ENCODE measurements around the gene GAB1.

Gene GAB1

DNA sequence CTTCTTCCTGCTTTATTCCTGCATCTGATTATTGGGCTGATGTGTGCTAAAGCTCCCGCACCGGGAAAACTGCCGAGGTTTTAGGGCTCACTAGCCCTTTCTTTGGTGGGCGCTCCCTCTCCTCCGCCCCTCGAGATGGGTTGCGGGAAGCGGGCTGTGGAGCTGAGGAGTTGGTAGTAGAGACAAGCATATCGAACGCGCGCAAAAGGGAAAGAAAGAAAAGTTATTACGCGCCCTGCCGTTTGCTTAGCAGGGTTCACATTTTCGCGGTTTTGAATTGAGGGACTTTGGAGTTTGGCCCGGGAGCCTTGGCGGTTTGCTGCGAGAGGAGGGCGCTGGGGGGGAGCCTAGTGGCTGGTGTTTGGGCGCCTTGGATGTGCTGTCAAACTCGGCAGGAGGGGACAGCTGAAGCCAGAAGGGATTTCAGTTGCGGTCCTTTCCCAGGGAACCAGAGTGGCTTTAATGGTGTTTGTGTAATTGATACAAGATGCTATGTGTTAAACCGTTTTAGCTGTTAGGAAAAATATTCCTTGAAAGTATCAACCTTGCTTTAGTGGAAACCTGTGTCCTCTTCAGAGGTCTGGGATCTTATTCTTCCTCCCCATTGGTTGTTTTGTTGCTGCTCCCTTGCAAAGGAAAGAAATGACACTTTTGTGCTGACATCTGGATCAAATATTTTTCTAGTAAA lies 1.1 kb downstream of the GAB1 start:
- H3K4me3 ChIP-seq (ENCODE audit: low read depth, low read length), result peak overlapping the region; percentile 91
- peak; percentile 73 for DNase-seq (ENCODE audit: low read depth)
- TF ChIP-seq, protein P1, sequence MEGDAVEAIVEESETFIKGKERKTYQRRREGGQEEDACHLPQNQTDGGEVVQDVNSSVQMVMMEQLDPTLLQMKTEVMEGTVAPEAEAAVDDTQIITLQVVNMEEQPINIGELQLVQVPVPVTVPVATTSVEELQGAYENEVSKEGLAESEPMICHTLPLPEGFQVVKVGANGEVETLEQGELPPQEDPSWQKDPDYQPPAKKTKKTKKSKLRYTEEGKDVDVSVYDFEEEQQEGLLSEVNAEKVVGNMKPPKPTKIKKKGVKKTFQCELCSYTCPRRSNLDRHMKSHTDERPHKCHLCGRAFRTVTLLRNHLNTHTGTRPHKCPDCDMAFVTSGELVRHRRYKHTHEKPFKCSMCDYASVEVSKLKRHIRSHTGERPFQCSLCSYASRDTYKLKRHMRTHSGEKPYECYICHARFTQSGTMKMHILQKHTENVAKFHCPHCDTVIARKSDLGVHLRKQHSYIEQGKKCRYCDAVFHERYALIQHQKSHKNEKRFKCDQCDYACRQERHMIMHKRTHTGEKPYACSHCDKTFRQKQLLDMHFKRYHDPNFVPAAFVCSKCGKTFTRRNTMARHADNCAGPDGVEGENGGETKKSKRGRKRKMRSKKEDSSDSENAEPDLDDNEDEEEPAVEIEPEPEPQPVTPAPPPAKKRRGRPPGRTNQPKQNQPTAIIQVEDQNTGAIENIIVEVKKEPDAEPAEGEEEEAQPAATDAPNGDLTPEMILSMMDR (conservative IDR thresholded peaks at IDR 0.05; ENCODE audit: low read depth, low read length), result peak; percentile 32

DNA sequence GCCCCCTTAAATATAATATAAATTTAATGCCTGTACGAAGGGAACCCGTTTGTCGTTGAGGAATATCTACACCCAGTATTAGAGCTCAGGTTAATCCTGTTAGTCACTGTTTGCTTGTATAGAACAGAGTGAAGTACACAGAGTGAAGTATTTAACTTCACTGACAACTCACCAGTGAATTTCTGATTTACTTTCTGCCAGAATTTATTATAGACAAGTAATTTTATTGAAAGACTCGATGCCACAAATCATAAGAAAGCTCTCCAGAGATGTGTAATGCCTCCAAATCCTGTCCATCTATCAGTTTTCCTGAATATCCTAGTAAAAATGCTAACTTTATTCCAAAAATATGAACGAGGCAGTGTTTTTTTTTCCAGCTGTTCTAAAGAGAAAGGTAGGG lies 1.6 kb downstream of the GAB1 start:
- TF ChIP-seq, protein P1 (conservative IDR thresholded peaks at IDR 0.05; ENCODE audit: low read depth, low read length), result no peak
- no peak for DNase-seq (ENCODE audit: low read depth)
- H3K4me3 ChIP-seq (ENCODE audit: low read depth, low read length), result peak overlapping the region; percentile 91

DNA sequence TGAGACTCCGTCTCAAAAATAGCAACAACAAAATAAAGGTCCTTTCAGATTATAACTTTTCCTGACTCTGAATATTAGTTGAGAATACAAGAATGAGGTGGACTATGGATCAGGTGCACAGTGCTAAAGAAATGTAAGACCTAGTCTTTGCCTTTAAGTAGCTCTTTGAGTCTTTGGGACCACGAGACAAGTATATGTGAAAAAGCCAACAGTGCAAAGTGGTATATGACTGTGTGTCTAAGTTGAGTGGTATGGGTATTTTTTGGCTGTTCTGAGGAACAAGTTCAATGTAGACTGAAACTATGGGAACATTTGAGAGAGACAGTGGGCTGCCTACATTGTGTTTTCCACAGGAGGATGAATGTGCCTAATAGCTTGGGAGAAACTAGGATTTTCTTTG lies 2.8 kb downstream of the GAB1 start:
- no peak for DNase-seq (ENCODE audit: low read depth)
- no peak overlapping the region for H3K4me3 ChIP-seq (ENCODE audit: low read depth, low read length)
- TF ChIP-seq, protein P1 (conservative IDR thresholded peaks at IDR 0.05; ENCODE audit: low read depth, low read length), result no peak

DNA sequence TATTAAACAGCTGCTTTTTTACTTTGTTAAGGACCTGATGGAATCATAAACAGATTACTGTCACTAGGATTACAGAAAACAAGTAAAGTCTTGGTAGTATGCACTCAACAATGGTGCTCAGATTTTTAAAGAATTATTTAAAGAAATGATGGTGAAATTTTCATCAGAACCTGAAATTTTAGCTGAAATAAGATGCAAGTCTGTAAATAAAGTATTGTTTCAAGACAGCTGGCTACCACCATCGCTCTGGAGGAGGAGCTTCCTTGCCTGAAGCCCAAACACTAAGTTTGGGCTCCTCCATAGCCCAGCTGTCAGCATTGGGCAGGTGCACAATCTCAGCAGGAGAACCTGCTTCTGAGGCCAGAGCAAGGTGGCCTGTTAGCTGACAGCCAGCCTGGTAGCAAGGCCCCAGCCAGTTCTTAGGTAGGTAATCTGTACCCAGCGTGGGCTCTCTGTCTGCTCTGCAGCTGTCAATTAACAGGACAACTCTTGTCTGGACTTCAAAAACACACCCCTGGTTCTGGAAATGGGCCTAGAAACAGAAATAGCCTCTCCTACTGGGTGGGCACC lies 4.6 kb downstream of the GAB1 start:
- H3K4me3 ChIP-seq (ENCODE audit: low read depth, low read length), result no peak overlapping the region
- no peak for DNase-seq (ENCODE audit: low read depth)

DNA sequence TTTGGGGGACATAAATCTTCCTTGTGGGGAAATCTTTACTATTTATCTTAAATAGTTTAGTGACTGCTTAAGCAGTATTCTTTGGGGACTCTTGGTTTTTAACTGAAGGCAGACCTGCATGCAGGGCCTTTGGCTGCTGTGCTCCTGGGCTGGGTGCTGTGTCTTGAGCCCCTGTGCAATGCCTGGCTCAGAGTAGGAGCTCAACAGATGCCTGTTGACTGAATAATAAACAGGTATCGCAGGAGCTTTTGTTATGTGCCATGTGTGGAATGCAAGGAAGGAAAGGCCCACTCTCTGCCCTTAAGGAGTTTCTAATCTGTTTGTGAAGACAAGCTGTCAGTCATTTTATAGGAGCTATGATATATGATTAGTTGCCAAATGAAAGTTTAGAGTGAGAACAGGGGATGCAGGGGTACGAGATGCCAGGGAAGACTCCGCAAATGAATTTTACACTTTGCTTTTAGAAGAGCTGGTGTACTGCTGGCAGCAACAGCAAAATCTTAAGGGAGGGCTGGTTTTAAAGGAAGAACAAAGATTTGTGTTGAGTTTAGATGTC lies 6.7 kb downstream of the GAB1 start:
- H3K4me3 ChIP-seq (ENCODE audit: low read depth, low read length), result no peak overlapping the region
- TF ChIP-seq, protein P1 (conservative IDR thresholded peaks at IDR 0.05; ENCODE audit: low read depth, low read length), result no peak
- DNase-seq (ENCODE audit: low read depth), result no peak

More for the DNA sequence above, 4.6 kb downstream of the GAB1 start:
- TF ChIP-seq, protein P1 (conservative IDR thresholded peaks at IDR 0.05; ENCODE audit: low read depth, low read length), result no peak

DNA sequence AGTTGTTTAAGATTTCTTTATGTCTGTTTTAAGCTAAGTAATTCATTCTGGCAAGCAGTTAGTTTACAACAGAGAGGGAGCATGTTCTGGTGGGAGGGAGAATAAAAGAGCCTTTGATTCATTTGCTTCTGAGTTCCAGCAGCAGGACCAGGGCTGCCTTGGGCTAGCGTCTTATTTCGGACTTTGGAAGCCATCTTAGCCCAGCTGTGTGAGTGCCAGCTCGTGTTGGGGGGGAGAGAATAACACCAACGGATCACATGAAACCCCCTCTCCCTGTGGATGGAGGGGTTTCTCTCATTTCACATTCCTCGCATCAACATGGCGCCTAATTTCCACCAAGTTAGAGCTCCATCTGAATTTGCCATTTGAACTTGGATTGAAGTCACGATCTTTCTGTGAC lies 7.4 kb downstream of the GAB1 start:
- no peak for DNase-seq (ENCODE audit: low read depth)
- TF ChIP-seq, protein P1 (conservative IDR thresholded peaks at IDR 0.05; ENCODE audit: low read depth, low read length), result no peak
- no peak overlapping the region for H3K4me3 ChIP-seq (ENCODE audit: low read depth, low read length)

Data from choroid plexus epithelial cell (primary cell).